Posterior cingulate gyrus (tissue), 11 donors: ENCODE data around the gene TMPRSS2.

ENCODE experiments used
- DNase-seq, 10 donors: peaks; one replicate each; pipeline versions ENCODE4 v3.0.0 to v3.0.0-alpha.2; 2020 to 2021; ENCODE audit warnings: mixed read lengths in 3 of 10
- intact Hi-C: fragments of 100-400 bp; cut with DNase I; formaldehyde crosslinking; loops from one replicate; pipeline ENCODE4 v1.15.1; 2023

TMPRSS2 gene

GRCh38 chr21:41511858-41512257 is 3.9 kb upstream of the TMPRSS2 start:
- intact Hi-C loops, result no loop called here
- no peak for DNase-seq

- DNase-seq, result no peak
- intact Hi-C loops, result no loop called here
Observed at GRCh38 chr21:41510500-41510899, 2.5 kb upstream of the TMPRSS2 start.

GRCh38 chr21:41509733-41510132 is 1.8 kb upstream of the TMPRSS2 start:
- intact Hi-C loops, result no loop called here

GRCh38 chr21:41509145-41509496 is 1.2 kb upstream of the TMPRSS2 start:
- intact Hi-C loops, result no loop called here

More at GRCh38 chr21:41509733-41510132, 1.8 kb upstream of the TMPRSS2 start:
- DNase-seq, result no peak

GRCh38 chr21:41508415-41509144 is 622 bp upstream of the TMPRSS2 start:
- no peak for DNase-seq
- intact Hi-C loops, result no loop called here

More at GRCh38 chr21:41509145-41509496, 1.2 kb upstream of the TMPRSS2 start:
- no peak for DNase-seq

- intact Hi-C loops, result no loop called here
- DNase-seq, result no peak
Observed at GRCh38 chr21:41506611-41507520, 1.1 kb downstream of the TMPRSS2 start.

GRCh38 chr21:41506005-41506594 is 1.9 kb downstream of the TMPRSS2 start:
- intact Hi-C loops, result no loop called here
- DNase-seq, result no peak

GRCh38 chr21:41504030-41504429 is 3.9 kb downstream of the TMPRSS2 start:
- peak in 1 of 10 donors; percentile 22 for DNase-seq
- intact Hi-C loops, result no loop called here

GRCh38 chr21:41503331-41503730 is 4.6 kb downstream of the TMPRSS2 start:
- no peak for DNase-seq
- intact Hi-C loops, result no loop called here

GRCh38 chr21:41501919-41502318 is 6.0 kb downstream of the TMPRSS2 start:
- intact Hi-C loops, result no loop called here
- DNase-seq, result peak in 7 of 10 donors; percentile 25 to 92 (median 42)

- intact Hi-C loops, result no loop called here
- DNase-seq, result no peak
Observed at GRCh38 chr21:41500931-41501381, 7.0 kb downstream of the TMPRSS2 start.

GRCh38 chr21:41500363-41500762 is 7.6 kb downstream of the TMPRSS2 start:
- no peak for DNase-seq
- intact Hi-C loops, result no loop called here

- intact Hi-C loops, result no loop called here
- no peak for DNase-seq
Observed at GRCh38 chr21:41499920-41500319, 8.0 kb downstream of the TMPRSS2 start.

GRCh38 chr21:41497788-41498187 is 10.2 kb downstream of the TMPRSS2 start:
- no peak for DNase-seq
- intact Hi-C loops, result no loop called here

GRCh38 chr21:41497008-41497407 is 10.9 kb downstream of the TMPRSS2 start:
- intact Hi-C loops, result no loop called here
- DNase-seq, result no peak

- no peak for DNase-seq
- intact Hi-C loops, result no loop called here
Observed at GRCh38 chr21:41494242-41494641, 13.7 kb downstream of the TMPRSS2 start.

- intact Hi-C loops, result no loop called here
- DNase-seq, result no peak
Observed at GRCh38 chr21:41491412-41491811, 16.5 kb downstream of the TMPRSS2 start.

GRCh38 chr21:41490330-41490729 is 17.6 kb downstream of the TMPRSS2 start:
- DNase-seq, result no peak
- intact Hi-C loops, result no loop called here

GRCh38 chr21:41489329-41489728 is 18.6 kb downstream of the TMPRSS2 start:
- intact Hi-C loops, result no loop called here
- DNase-seq, result no peak

- intact Hi-C loops, result no loop called here
- no peak for DNase-seq
Observed at GRCh38 chr21:41488080-41488479, 19.9 kb downstream of the TMPRSS2 start.

GRCh38 chr21:41487082-41487481 is 20.9 kb downstream of the TMPRSS2 start:
- intact Hi-C loops, result no loop called here
- DNase-seq, result no peak
